Body of pancreas (tissue), 4 donors: ENCODE data around the gene EPGN. TPM values are rescaled to one million over a fixed set of nuclear protein-coding genes. Genes with fewer than 3 reads are reported as not detected.

Source experiments
- ATAC-seq: fragments of 150-250 bp; one replicate; pipeline ENCODE4 v1.9.1; 2016
- DNase-seq, 4 donors: peaks; one replicate each; pipeline ENCODE4 v3.0.0-alpha.2; 2019
- H3K27ac ChIP-seq, 4 donors: fragments of 200-600 bp; sonication (generic); 1 replicate in 3 of 4; 2 replicates in 1 of 4; pipeline versions ENCODE4 v1.5.1 to v1.6.1; 2016 to 2019; ENCODE audit warnings: mild to moderate bottlenecking in 1 of 4, mixed read lengths in 1 of 4, moderate library complexity in 1 of 4
- H3K27me3 ChIP-seq, 2 donors: fragments of 200-600 bp; sonication (generic); one replicate each; pipeline ENCODE4 v1.6.0; 2016; ENCODE audit warnings: mild to moderate bottlenecking in 1 of 2
- H3K36me3 ChIP-seq, 2 donors: fragments of 200-600 bp; sonication (generic); replicated peaks in 1 of 2; 2 replicates each; pipeline ENCODE4 v1.5.1; 2016; ENCODE audit warnings: low read depth in 2 of 2; ENCODE audit not compliant: insufficient read depth in 1 of 2
- H3K4me1 ChIP-seq: fragments of 200-600 bp; sonication (generic); one replicate; pipeline ENCODE4 v1.6.0; 2016
- H3K4me3 ChIP-seq, 2 donors: fragments of 200-600 bp; sonication (generic); 1 replicate in 1 of 2; 2 replicates in 1 of 2; pipeline ENCODE4 v1.5.1; 2016 to 2019
- H3K9me3 ChIP-seq, 3 donors: fragments of 200-600 bp; sonication (generic); 1 replicate in 2 of 3; 2 replicates in 1 of 3; pipeline ENCODE4 v1.5.1; 2016
- CTCF ChIP-seq, 7 experiments: fragments of 450-650 bp in 4 of 7; fragments of 200-600 bp in 3 of 7; sonication (generic) in 3 of 7; IDR thresholded peaks; one replicate each; pipeline ENCODE4 v1.5.1; 2016 to 2019; ENCODE audit warnings: antibody characterized with exemption in 7 of 7
- POLR2A ChIP-seq, 3 donors: fragments of 450-650 bp; IDR thresholded peaks; one replicate each; pipeline ENCODE4 v1.6.1; 2016; ENCODE audit warnings: antibody characterized with exemption in 3 of 3, mild to moderate bottlenecking in 2 of 3
- WGBS, 2 donors: methylation state at CpG; one replicate each; pipeline ENCODE4 v1.1.5; 2017; 5-methylcytosine and 5-hydroxymethylcytosine counted together
- intact Hi-C: fragments of 100-400 bp; cut with DNase I; formaldehyde crosslinking; loops from one replicate; pipeline ENCODE4 v1.15.1; 2023
- total RNA-seq, 2 donors: library from RNA; depleted of rRNA; stranded (reverse); fragments of >200 nt; gene quantifications; one replicate each; pipeline ENCODE4 v1.1.0, GENCODE V29; 2016

Gene EPGN
- total RNA-seq, 2 donors from 2014 or later = not detected

GRCh38 chr4:74282926-74283325 is 25.3 kb upstream of the EPGN start:
- peaks cover 8% of the 10 kb centered on the region for H3K4me1 ChIP-seq
- ATAC-seq (no peak), DNase-seq (no peak)
- no peaks in the 10 kb centered on the region for H3K27me3 ChIP-seq
- no peak for TF ChIP-seq POLR2A (IDR thresholded peaks at IDR 0.05)
- TF ChIP-seq CTCF (IDR thresholded peaks at IDR 0.05) = no peak
- no peaks in the 10 kb centered on the region for H3K9me3 ChIP-seq
- H3K27ac ChIP-seq = no peak overlapping the region
- intact Hi-C loops = no loop called here
- H3K4me3 ChIP-seq = no peak overlapping the region
- H3K36me3 ChIP-seq = no peaks in the 10 kb centered on the region

GRCh38 chr4:74283614-74284013 is 24.7 kb upstream of the EPGN start:
- Histone ChIP-seq H3K4me3 (no peak overlapping the region), H3K4me1 (peaks cover 8% of the 10 kb centered on the region), H3K36me3 (no peaks in the 10 kb centered on the region), H3K27ac (no peak overlapping the region), H3K9me3 (no peaks in the 10 kb centered on the region), H3K27me3 (no peaks in the 10 kb centered on the region)
- intact Hi-C loops = no loop called here
- 78 to 87% methylated on average over 2 of the region's 2 CpGs for WGBS, 2 donors
- DNase-seq (no peak), ATAC-seq (no peak)
- TF ChIP-seq CTCF (IDR thresholded peaks at IDR 0.05) = no peak
- TF ChIP-seq POLR2A (IDR thresholded peaks at IDR 0.05) = no peak

GRCh38 chr4:74284053-74284452 is 24.2 kb upstream of the EPGN start:
- Histone ChIP-seq H3K4me1 (peaks cover 8% of the 10 kb centered on the region), H3K9me3 (no peaks in the 10 kb centered on the region), H3K27me3 (no peaks in the 10 kb centered on the region), H3K4me3 (no peak overlapping the region), H3K27ac (no peak overlapping the region), H3K36me3 (no peaks in the 10 kb centered on the region)
- 28 to 35% methylated on average over 3 of the region's 3 CpGs for WGBS, 2 donors
- ATAC-seq (no peak), DNase-seq (no peak)
- TF ChIP-seq POLR2A (IDR thresholded peaks at IDR 0.05) = no peak
- TF ChIP-seq CTCF (IDR thresholded peaks at IDR 0.05) = no peak
- intact Hi-C loops = no loop called here

GRCh38 chr4:74287164-74287563 is 21.1 kb upstream of the EPGN start:
- TF ChIP-seq CTCF (IDR thresholded peaks at IDR 0.05) = no peak
- no peak for TF ChIP-seq POLR2A (IDR thresholded peaks at IDR 0.05)
- H3K27ac ChIP-seq = no peak overlapping the region
- WGBS, 2 donors = 94 to 96% methylated on average over 1 of the region's 1 CpG
- intact Hi-C loops = no loop called here
- ATAC-seq (no peak), DNase-seq (no peak)
- peaks cover 8% of the 10 kb centered on the region for H3K4me1 ChIP-seq
- H3K36me3 ChIP-seq = no peaks in the 10 kb centered on the region
- H3K27me3 ChIP-seq = no peaks in the 10 kb centered on the region
- H3K4me3 ChIP-seq = no peak overlapping the region
- no peaks in the 10 kb centered on the region for H3K9me3 ChIP-seq

- ATAC-seq (no peak), DNase-seq (no peak)
- intact Hi-C loops = no loop called here
- no peak overlapping the region for H3K4me3 ChIP-seq
- no peak for TF ChIP-seq CTCF (IDR thresholded peaks at IDR 0.05)
- H3K4me1 ChIP-seq = peaks cover 8% of the 10 kb centered on the region
- no peaks in the 10 kb centered on the region for H3K9me3 ChIP-seq
- H3K27me3 ChIP-seq = no peaks in the 10 kb centered on the region
- H3K36me3 ChIP-seq = no peaks in the 10 kb centered on the region
- H3K27ac ChIP-seq = no peak overlapping the region
Observed at GRCh38 chr4:74287791-74288190, 20.5 kb upstream of the EPGN start.
